Endothelial cell (in vitro differentiated cells): Measurements from ENCODE around the gene CD27. TPM values are rescaled to one million over a fixed set of nuclear protein-coding genes. Genes with fewer than 3 reads are reported as not detected.

Source experiments
- DNase-seq: peaks from one replicate; pipeline ENCODE4 v3.0.0; 2021; ENCODE audit warnings: low spot score
- H3K27ac Mint-ChIP-seq: one replicate; pipeline ENCODE4 v1.8.0; 2021; ENCODE audit warnings: mixed read lengths, inconsistent platforms; ENCODE audit not compliant: unreplicated experiment
- H3K27me3 Mint-ChIP-seq: one replicate; pipeline ENCODE4 v1.8.0; 2021; ENCODE audit warnings: mild to moderate bottlenecking, moderate library complexity, mixed read lengths, inconsistent platforms; ENCODE audit not compliant: unreplicated experiment
- H3K36me3 Mint-ChIP-seq: one replicate; pipeline ENCODE4 v1.8.0; 2021; ENCODE audit warnings: mild to moderate bottlenecking, low read depth, mixed read lengths, inconsistent platforms; ENCODE audit not compliant: unreplicated experiment
- H3K4me1 Mint-ChIP-seq: one replicate; pipeline ENCODE4 v1.8.0; 2021; ENCODE audit warnings: mild to moderate bottlenecking, mixed read lengths, inconsistent platforms; ENCODE audit not compliant: unreplicated experiment
- H3K4me3 Mint-ChIP-seq: one replicate; pipeline ENCODE4 v1.8.0; 2021; ENCODE audit warnings: mild to moderate bottlenecking, mixed read lengths, inconsistent platforms; ENCODE audit not compliant: unreplicated experiment
- H3K9me3 Mint-ChIP-seq: one replicate; pipeline ENCODE4 v1.8.0; 2021; ENCODE audit warnings: mixed read lengths, inconsistent platforms; ENCODE audit not compliant: unreplicated experiment
- CTCF ChIP-seq: fragments of 200-600 bp; sonication (generic); IDR thresholded peaks from one replicate; pipeline ENCODE4 v1.5.0; 2021; ENCODE audit warnings: antibody characterized with exemption; ENCODE audit not compliant: unreplicated experiment
- total RNA-seq: library from RNA; stranded (reverse); fragmentation: NEBNext Ultra II Directional; extraction: Animal tissue kit (Norgen Biotek cat#: 25700); gene quantifications from one replicate; pipeline ENCODE4 v1.2.1, GENCODE V29; 2021; ENCODE audit not compliant: unreplicated experiment

CD27 gene
- total RNA-seq, 1 donor from 2014 or later = not detected

DNA sequence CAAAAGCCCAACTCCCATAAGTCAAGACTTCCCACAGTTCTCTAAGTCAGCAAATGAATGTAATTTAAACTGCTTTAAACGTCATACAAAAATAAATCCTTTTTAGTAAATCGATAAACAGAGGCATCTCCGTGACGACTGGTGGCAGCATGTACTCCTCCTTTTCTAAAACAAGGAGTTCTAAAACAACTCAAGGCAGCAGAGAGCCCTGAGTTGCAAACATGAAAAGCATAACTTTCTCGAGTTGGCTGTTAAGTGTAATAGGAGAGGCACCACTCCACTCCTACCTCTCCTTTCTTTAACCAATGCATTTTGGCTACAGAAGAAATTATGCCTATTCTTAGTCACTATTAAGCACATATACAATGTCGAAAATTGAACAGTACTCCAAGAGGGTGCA lies 38.8 kb upstream of the CD27 start:
- no peak for TF ChIP-seq CTCF
- no peak overlapping the region for H3K27ac Mint-ChIP-seq
- no peak overlapping the region for H3K4me3 Mint-ChIP-seq

DNA sequence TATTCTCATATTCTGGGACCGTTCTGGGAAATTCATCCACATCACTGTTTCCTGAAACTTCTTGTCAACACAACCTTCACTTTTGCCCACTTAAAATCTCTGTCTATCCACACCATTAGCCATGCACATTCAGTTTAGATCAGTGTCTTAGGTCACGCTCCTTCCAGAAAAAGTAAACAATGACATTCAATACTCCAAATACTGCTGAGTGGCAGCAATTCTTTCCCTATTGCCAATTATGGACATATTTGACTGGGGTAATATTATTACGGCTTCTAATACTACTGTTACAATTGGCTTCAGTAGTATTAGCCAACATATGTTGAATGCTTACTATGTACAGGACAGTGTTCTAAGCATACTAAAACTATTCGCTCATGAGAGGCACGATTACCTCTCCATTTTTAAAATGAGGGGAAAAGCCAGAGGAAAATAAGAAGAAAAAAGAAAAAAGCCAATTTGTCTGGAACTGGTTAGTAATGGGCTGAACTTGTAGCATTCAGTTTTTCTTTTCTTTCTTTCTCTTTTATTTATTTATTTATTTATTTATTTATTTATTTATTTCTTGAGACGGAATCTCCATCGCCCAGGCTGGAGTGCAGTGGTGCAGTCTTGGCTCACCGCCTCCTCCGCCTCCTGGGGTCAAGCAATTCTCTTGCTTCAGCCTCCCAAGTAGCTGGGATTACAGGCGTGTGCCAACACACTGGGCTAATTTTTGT lies 37.4 kb upstream of the CD27 start:
- Mint-ChIP-seq H3K4me1 (no peaks in the 10 kb centered on the region), H3K36me3 (no peaks in the 10 kb centered on the region), H3K27ac (no peak overlapping the region), H3K4me3 (no peak overlapping the region), H3K27me3 (peaks cover 3% of the 10 kb centered on the region), H3K9me3 (no peaks in the 10 kb centered on the region)
- no peak for TF ChIP-seq CTCF
- DNase-seq = no peak

More for the DNA sequence above, 38.8 kb upstream of the CD27 start:
- H3K9me3 Mint-ChIP-seq = no peaks in the 10 kb centered on the region
- peaks cover 3% of the 10 kb centered on the region for H3K27me3 Mint-ChIP-seq
- no peak for DNase-seq
- H3K36me3 Mint-ChIP-seq = no peaks in the 10 kb centered on the region
- no peaks in the 10 kb centered on the region for H3K4me1 Mint-ChIP-seq

DNA sequence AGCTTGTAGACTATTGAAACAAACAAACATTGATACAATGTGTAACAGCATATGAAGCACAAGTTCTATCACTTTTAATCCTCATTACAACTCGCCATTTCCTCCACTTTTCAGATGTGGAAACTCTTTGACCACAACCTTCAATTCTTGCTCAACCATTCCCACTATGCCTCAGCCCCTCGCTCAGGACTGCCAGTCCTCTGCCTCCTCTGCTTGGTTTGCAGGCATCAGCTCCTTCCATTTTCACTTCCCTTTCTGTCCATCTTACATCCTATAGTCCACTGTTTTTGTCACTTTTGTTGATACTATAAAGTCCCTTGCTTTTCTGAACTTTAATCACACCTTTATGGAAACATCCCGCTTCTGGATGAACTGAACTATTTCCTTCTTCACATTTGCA lies 28.2 kb upstream of the CD27 start:
- H3K4me3 Mint-ChIP-seq = no peak overlapping the region
- H3K27ac Mint-ChIP-seq = no peak overlapping the region
- no peaks in the 10 kb centered on the region for H3K9me3 Mint-ChIP-seq
- no peaks in the 10 kb centered on the region for H3K27me3 Mint-ChIP-seq
- no peak for TF ChIP-seq CTCF
- DNase-seq = no peak
- peaks cover 7% of the 10 kb centered on the region for H3K4me1 Mint-ChIP-seq
- H3K36me3 Mint-ChIP-seq = no peaks in the 10 kb centered on the region

DNA sequence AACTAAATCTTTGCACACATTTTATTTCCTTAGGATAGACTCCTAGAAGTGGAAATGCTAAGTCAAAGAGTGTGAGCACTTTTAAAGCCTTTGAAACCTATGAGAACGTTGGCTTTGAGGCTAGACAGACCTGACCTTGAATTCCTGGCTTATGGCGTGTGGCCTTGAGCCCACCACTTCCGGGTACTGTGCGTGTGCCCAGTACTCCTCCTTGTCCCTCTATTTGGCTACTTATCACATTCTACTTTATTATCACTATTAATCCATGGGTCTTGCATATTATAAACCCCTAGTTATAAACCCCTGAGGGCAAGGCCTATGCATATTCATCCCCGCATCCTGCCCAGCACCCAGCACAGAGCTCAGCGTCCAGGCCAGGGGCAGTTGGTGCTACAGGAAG lies 26.0 kb upstream of the CD27 start:
- Mint-ChIP-seq H3K27me3 (no peaks in the 10 kb centered on the region), H3K4me3 (no peak overlapping the region), H3K4me1 (peaks cover 7% of the 10 kb centered on the region), H3K9me3 (no peaks in the 10 kb centered on the region), H3K36me3 (no peaks in the 10 kb centered on the region), H3K27ac (no peak overlapping the region)
- no peak for TF ChIP-seq CTCF
- no peak for DNase-seq

DNA sequence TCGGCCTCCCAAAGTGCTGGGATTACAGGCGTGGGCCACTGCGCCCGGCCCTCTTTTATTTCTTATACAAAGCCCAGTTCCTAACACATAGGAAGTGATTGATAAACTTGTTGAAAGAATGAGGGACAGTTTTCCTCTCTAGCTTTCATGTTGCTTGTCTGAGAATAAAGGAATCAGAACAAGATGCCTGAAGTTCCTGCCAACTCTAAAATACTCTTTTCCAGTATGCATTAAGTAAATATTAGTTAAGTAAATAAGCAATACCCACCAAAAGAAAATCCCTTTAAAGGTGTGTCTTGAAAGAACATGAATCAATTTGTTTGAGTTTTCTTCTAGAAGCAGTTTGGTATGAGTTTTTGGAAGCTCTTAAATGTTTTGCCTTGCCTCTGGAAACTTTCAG lies 24.4 kb upstream of the CD27 start:
- Mint-ChIP-seq H3K4me1 (peaks cover 7% of the 10 kb centered on the region), H3K27me3 (no peaks in the 10 kb centered on the region), H3K27ac (no peak overlapping the region), H3K36me3 (no peaks in the 10 kb centered on the region), H3K4me3 (no peak overlapping the region), H3K9me3 (no peaks in the 10 kb centered on the region)
- TF ChIP-seq CTCF = no peak
- no peak for DNase-seq
